GM19468 (cell line): ENCODE measurements around the gene FIP1L1.

Source experiments
- ATAC-seq: cut with Tn5 transposase; IDR thresholded peaks from one replicate; pipeline ENCODE4 v1.9.1; 2021; ENCODE audit warnings: mild to moderate bottlenecking, moderate library complexity, moderate number of reproducible peaks; ENCODE audit not compliant: unreplicated experiment; ENCODE audit errors: extremely low read depth

FIP1L1 gene

DNA sequence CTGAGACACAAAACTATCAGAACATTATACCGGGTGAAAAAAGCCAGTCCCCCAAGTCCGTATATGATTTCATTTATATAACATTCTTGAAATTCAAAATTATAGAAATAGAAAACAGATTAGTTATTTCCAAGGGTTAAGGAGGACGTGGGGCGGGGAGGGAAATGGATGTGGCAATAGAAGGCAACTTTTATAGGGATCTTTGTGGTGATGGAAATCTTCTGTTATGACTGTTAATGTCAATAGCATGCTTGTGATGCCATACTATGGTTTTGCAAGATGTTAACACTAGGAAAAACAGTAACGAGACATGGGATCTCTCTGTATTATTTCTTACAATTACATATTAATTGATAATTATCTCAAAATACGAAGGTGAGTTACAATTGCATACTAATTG is 117.4 kb downstream of the FIP1L1 start:
- no peak for ATAC-seq

DNA sequence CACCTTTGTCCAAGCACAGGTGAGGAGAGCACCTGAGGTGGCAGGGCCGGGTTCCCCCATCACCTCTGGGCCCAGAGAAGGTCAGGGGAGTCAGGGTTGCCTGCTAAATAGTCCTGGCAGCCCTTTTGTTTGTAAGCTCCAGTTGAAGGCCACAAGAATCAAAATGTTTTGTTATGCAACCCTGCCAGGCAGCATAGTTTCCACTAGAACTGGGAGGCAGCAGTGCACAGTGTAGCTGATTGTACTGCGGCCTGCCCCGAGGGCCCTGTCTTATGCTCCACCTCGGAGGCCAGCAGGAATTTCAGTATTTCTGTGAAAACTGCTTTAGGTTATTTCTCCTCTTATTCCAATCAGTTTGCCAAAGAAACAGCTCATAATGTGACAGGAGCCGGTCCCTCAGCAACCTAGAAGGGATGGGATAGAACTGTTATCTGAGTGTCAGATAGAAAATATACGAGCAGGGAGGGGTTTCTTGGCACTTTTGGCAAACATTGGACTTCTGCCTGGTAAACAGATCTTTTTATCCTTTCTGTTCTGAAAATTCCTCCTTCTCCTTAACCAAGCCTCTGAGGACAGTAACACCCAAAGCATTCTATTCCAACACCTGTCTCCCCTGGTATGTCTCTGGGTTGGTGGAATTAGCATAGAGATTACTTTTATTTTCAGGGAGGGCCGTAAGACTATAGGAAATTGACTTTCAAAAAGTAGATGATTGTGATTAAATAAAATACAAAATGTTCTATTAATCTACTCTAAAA is 120.2 kb downstream of the FIP1L1 start:
- no peak for ATAC-seq

GRCh38 chr4:53498706-53499105 is 121.3 kb downstream of the FIP1L1 start:
- ATAC-seq = no peak

- ATAC-seq = no peak
Observed at GRCh38 chr4:53499791-53500190, 122.3 kb downstream of the FIP1L1 start.

DNA sequence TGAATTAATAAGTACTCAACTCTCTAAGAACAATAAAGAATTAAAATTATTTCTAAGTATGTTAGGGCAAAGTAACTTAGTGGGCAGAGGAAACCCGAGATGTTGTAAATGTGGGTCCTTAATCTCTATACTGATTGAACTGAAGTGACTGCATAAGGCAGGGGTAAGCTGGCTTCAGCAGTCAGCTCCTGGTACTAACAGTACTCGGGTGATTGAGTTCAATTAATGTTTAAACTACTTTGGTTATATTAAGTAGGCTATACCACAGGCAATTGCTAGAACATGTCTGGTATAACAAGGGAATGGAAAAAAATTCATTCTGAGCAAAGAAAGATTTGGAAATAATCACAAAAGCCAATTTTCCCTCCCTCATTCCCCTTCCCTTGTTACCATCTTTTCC is 123.1 kb downstream of the FIP1L1 start:
- no peak for ATAC-seq

GRCh38 chr4:53501561-53501960 is 124.1 kb downstream of the FIP1L1 start:
- ATAC-seq = no peak

DNA sequence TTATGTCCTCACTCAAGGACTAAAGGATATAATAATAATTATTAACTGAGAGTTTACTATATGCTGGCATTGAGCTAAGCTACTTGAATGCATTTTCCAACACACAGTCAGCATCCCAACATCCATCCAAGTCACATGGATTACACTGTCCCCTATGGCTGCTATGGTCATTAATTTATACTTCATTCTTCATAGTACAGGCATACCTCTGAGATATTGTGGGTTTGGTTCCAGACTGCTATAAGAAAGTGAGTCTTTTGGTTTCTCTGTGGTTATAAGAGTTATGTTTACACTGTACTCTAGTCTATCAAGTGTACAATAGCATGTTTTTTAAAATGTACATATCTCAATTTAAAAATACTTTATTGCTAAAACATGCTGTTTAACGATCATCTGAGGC is 124.7 kb downstream of the FIP1L1 start:
- ATAC-seq = no peak

GRCh38 chr4:53505947-53506346 is 128.5 kb downstream of the FIP1L1 start:
- no peak for ATAC-seq

GRCh38 chr4:53507058-53507457 is 129.6 kb downstream of the FIP1L1 start:
- ATAC-seq = no peak

- ATAC-seq = no peak
Observed at GRCh38 chr4:53507671-53508286, 130.3 kb downstream of the FIP1L1 start.

DNA sequence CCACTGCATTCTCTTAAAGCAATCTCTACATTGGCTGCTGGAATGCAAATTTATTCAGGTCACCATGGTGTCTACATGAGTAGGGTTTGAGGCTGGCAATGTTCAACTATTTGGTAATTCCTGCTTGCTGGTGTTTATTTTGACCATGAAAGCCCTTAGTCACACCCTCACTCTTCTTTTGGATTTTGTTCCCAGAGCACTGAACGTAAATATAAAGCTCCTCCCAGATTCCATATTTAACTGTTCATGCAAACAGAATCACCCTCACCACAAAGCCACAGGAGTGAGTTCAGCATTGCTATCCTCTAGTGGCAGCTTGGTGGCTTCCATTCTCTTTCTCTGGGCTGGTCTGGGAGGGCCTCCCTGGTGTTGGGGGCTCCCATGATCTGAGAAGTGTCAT is 131.0 kb downstream of the FIP1L1 start:
- ATAC-seq = no peak

DNA sequence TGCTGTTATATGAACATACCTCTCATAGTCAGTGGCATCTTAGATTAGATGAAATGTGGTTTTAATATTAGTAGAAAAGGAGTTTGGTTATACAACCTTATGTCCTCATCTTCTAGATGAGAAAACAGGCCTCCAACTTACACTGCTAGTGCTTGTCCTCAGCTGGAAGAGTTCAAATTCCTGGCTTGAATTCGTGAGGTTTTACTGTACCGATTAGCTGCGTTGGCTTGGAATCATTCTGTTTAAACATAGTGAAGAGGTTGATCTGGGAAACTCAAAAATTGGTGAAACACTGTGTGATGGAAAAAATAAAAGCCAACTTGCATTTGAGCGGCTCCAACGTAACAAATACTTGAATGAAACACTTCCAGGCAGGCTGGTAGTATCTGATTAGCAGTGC is 132.9 kb downstream of the FIP1L1 start:
- ATAC-seq = no peak
